A549 (cell line): Measurements from ENCODE around the gene NTRK3. TPM values are rescaled to one million over a fixed set of nuclear protein-coding genes. Genes with fewer than 3 reads are reported as not detected.

Experiments
- ATAC-seq, 2 experiments: fragments of 200-7000 bp in 1 of 2; fragments of >200 bp in 1 of 2; cut with Nextera tagmentation in 1 of 2; cut with Tn5 transposase in 1 of 2; 3 replicates each; pipeline versions ENCODE4 v1.8.0 to v1.9.1; 2018 to 2020; ENCODE audit warnings: mild to moderate bottlenecking in 1 of 2, moderate library complexity in 1 of 2
- CTCF ChIA-PET: fragments of 300-600 bp; sonication (Branson Sonifier 250); formaldehyde crosslinking; extraction: SDS; loops from one replicate; lab custom pipeline; 2021; ENCODE audit warnings: antibody characterized with exemption, inconsistent platforms; lab: Yijun Ruan, JAX
- POLR2A ChIA-PET: fragments of 350-600 bp; formaldehyde crosslinking; extraction: SDS; loops from one replicate; lab custom pipeline; 2021; ENCODE audit warnings: antibody characterized with exemption, inconsistent platforms; lab: Yijun Ruan, JAX
- DNase-seq, 2 experiments: peaks; one replicate each; pipeline versions ENCODE4 v3.0.0 to v3.0.0-alpha.2; 2011 to 2016; ENCODE audit warnings: low read depth in 1 of 2, low spot score in 1 of 2
- FAIRE-seq: peaks from 2 replicates; lab custom pipeline; 2011; peaks lifted over from hg19 to GRCh38; lab: Jason Lieb, UNC
- H3K27ac ChIP-seq, 2 experiments: fragments of >200 bp; sonication (Bioruptor Twin); formaldehyde crosslinking; 3 replicates each; pipeline ENCODE4 v1.5.1; 2016 to 2017
- H3K4me1 ChIP-seq: fragments of >200 bp; sonication (Bioruptor Twin); formaldehyde crosslinking; 3 replicates; pipeline ENCODE4 v1.6.1; 2016
- H3K4me2 ChIP-seq: fragments of >200 bp; sonication (Bioruptor Twin); formaldehyde crosslinking; 3 replicates; pipeline ENCODE4 v1.6.1; 2016
- H3K4me3 ChIP-seq: fragments of >200 bp; sonication (Bioruptor Twin); formaldehyde crosslinking; 3 replicates; pipeline ENCODE4 v1.5.1; 2016
- H3K9me3 ChIP-seq: fragments of >200 bp; sonication (Bioruptor Twin); formaldehyde crosslinking; 3 replicates; pipeline ENCODE4 v1.6.1; 2016
- CBX2 ChIP-seq: fragments of 200-600 bp; sonication (generic); IDR thresholded peaks from 2 replicates; pipeline ENCODE4 v1.6.1; 2016; ENCODE audit warnings: low read depth, mild to moderate bottlenecking, borderline replicate concordance
- CEBPB ChIP-seq, 2 experiments: fragments of >200 bp in 1 of 2; sonication (Bioruptor Twin) in 1 of 2; formaldehyde crosslinking in 1 of 2; IDR thresholded peaks; 2 replicates each; pipeline ENCODE4 v1.6.1; 2012 to 2016
- CHD2 ChIP-seq: fragments of 150-350 bp; IDR thresholded peaks from 2 replicates; pipeline ENCODE4 v1.6.1; 2014; ENCODE audit warnings: low read length; ENCODE audit not compliant: partially characterized antibody
- CHD4 ChIP-seq: fragments of 200-600 bp; sonication (generic); IDR thresholded peaks from 2 replicates; pipeline ENCODE4 v1.6.1; 2016; ENCODE audit warnings: antibody characterized with exemption, mild to moderate bottlenecking, borderline replicate concordance
- EHF ChIP-seq: fragments of 250-450 bp; sonication (Bioruptor Pico); IDR thresholded peaks from 2 replicates; pipeline ENCODE4 v1.5.0; 2020; ENCODE audit warnings: mild to moderate bottlenecking
- EP300 ChIP-seq, 2 experiments: fragments of >200 bp; sonication (Bioruptor Twin); formaldehyde crosslinking; IDR thresholded peaks; 2 replicates in 1 of 2; 3 replicates in 1 of 2; pipeline ENCODE4 v1.6.1; 2016 to 2017
- ESRRA ChIP-seq: fragments of 150-350 bp; IDR thresholded peaks from 2 replicates; pipeline ENCODE4 v1.6.1; 2014; ENCODE audit warnings: mild to moderate bottlenecking, low read length, borderline replicate concordance
- FOSB ChIP-seq: fragments of 250-450 bp; sonication (Bioruptor Pico); IDR thresholded peaks from 2 replicates; pipeline ENCODE4 v1.5.0; 2020; ENCODE audit warnings: mild to moderate bottlenecking, moderate library complexity
- FOSL2 ChIP-seq, 2 experiments: fragments of 450-650 bp in 1 of 2; fragments of >200 bp in 1 of 2; sonication (Bioruptor Twin) in 1 of 2; formaldehyde crosslinking; IDR thresholded peaks; 2 replicates each; pipeline versions ENCODE4 v1.5.0 to v1.6.1; 2016 to 2020; ENCODE audit warnings: mild to moderate bottlenecking in 1 of 2, moderate library complexity in 1 of 2
- FOXS1 ChIP-seq: fragments of 250-450 bp; sonication (Bioruptor Pico); IDR thresholded peaks from 2 replicates; pipeline ENCODE4 v1.5.0; 2020; ENCODE audit warnings: mild to moderate bottlenecking, moderate library complexity
- GATA3 ChIP-seq: IDR thresholded peaks from 2 replicates; pipeline ENCODE4 v1.6.1; 2012; ENCODE audit warnings: borderline replicate concordance
- HOXB5 ChIP-seq: fragments of 250-450 bp; sonication (Bioruptor Pico); IDR thresholded peaks from 2 replicates; pipeline ENCODE4 v1.5.0; 2020; ENCODE audit warnings: mild to moderate bottlenecking, moderate library complexity
- JUN ChIP-seq, 2 experiments: fragments of >200 bp; sonication (Bioruptor Twin); formaldehyde crosslinking; IDR thresholded peaks; 2 replicates in 1 of 2; 3 replicates in 1 of 2; pipeline ENCODE4 v1.6.1; 2016 to 2017
- JUNB ChIP-seq: fragments of >200 bp; sonication (Bioruptor Twin); formaldehyde crosslinking; IDR thresholded peaks from 2 replicates; pipeline ENCODE4 v1.6.1; 2016
- NFE2L2 ChIP-seq: fragments of 150-350 bp; conservative IDR thresholded peaks from 2 replicates; pipeline ENCODE4 v1.6.1; 2014; ENCODE audit warnings: low read length
- NPAS2 ChIP-seq: fragments of 250-450 bp; sonication (Bioruptor Pico); IDR thresholded peaks from 2 replicates; pipeline ENCODE4 v1.8.0; 2022; ENCODE audit warnings: mild to moderate bottlenecking, moderate library complexity, borderline replicate concordance
- SMC3 ChIP-seq: fragments of >200 bp; sonication (Bioruptor Twin); formaldehyde crosslinking; IDR thresholded peaks from 3 replicates; pipeline ENCODE4 v1.6.1; 2018; ENCODE audit warnings: inconsistent platforms
- TFCP2L1 ChIP-seq: fragments of 250-450 bp; sonication (Bioruptor Pico); IDR thresholded peaks from 2 replicates; pipeline ENCODE4 v1.5.0; 2021; ENCODE audit warnings: mild to moderate bottlenecking
- ZNF302 ChIP-seq: fragments of 250-450 bp; sonication (Bioruptor Pico); IDR thresholded peaks from 2 replicates; pipeline ENCODE4 v1.9.0; 2021; ENCODE audit warnings: inconsistent platforms, mild to moderate bottlenecking, moderate library complexity
- ZSCAN20 ChIP-seq: fragments of 250-450 bp; sonication (Bioruptor Pico); IDR thresholded peaks from 2 replicates; pipeline ENCODE4 v1.8.0; 2022; ENCODE audit warnings: mild to moderate bottlenecking, moderate library complexity
- WGBS: methylation state at CpG from one replicate; pipeline ENCODE4 v1.1.6; 2017; ENCODE audit errors: missing lambda C conversion rate; 5-methylcytosine and 5-hydroxymethylcytosine counted together
- polyA plus RNA-seq, 4 experiments: library from polyadenylated mRNA; depleted of rRNA in 3 of 4; stranded (reverse); fragments of >200 nt; fragmentation: RNase III in 1 of 4; extraction: RNeasy Plus Mini Kit Qiagen cat#74134 plus additional on column Dnase treatment in 1 of 4; gene quantifications; 2 replicates in 3 of 4; 3 replicates in 1 of 4; pipeline ENCODE4 v1.2.3, GENCODE V29; 2011 to 2017
- TF ChIP-seq, protein P1 (sequence below): fragments of 250-450 bp; sonication (Bioruptor Pico); IDR thresholded peaks from 2 replicates; pipeline ENCODE4 v1.5.0; 2020; ENCODE audit warnings: low read depth, mild to moderate bottlenecking, moderate library complexity
- TF ChIP-seq, protein P2 (sequence below): fragments of 150-350 bp; IDR thresholded peaks from 2 replicates; pipeline ENCODE4 v1.6.1; 2014; ENCODE audit warnings: low read depth, mild to moderate bottlenecking, low read length

The NTRK3 gene
- polyA plus RNA-seq, 2 of the 4 experiments (the other 2 are of a cell fraction), result 55.0 to 55.2 TPM

DNA sequence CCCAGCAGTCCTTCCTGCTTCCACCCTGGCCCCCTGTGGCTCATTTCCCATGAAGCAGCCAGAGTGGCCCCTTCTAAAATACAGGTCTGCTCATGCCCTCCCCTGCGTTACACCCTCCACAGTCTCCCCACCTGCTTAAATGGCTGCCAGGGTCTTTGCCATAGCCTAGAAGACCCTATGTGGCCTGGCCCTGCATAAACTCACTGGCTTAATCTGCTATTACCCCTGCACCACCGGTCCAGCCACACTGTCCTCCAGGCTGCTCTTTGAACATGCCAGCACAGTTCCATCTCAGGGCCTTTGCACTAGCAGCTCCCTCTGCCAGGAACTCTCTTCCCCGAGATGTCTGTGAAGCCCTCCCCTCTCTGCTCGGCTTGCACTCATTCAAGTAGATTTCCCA is 166.8 kb downstream of the NTRK3 start (continued):
- TF ChIP-seq, protein P1, sequence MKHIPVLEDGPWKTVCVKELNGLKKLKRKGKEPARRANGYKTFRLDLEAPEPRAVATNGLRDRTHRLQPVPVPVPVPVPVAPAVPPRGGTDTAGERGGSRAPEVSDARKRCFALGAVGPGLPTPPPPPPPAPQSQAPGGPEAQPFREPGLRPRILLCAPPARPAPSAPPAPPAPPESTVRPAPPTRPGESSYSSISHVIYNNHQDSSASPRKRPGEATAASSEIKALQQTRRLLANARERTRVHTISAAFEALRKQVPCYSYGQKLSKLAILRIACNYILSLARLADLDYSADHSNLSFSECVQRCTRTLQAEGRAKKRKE (CRISPR knock-in tag), result no peak
- no peak for TF ChIP-seq ZSCAN20 (CRISPR knock-in tag)
- TF ChIP-seq, protein P2, sequence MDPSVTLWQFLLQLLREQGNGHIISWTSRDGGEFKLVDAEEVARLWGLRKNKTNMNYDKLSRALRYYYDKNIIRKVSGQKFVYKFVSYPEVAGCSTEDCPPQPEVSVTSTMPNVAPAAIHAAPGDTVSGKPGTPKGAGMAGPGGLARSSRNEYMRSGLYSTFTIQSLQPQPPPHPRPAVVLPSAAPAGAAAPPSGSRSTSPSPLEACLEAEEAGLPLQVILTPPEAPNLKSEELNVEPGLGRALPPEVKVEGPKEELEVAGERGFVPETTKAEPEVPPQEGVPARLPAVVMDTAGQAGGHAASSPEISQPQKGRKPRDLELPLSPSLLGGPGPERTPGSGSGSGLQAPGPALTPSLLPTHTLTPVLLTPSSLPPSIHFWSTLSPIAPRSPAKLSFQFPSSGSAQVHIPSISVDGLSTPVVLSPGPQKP, result no peak
- TF ChIP-seq, all 56 proteins: peak for 0

DNA sequence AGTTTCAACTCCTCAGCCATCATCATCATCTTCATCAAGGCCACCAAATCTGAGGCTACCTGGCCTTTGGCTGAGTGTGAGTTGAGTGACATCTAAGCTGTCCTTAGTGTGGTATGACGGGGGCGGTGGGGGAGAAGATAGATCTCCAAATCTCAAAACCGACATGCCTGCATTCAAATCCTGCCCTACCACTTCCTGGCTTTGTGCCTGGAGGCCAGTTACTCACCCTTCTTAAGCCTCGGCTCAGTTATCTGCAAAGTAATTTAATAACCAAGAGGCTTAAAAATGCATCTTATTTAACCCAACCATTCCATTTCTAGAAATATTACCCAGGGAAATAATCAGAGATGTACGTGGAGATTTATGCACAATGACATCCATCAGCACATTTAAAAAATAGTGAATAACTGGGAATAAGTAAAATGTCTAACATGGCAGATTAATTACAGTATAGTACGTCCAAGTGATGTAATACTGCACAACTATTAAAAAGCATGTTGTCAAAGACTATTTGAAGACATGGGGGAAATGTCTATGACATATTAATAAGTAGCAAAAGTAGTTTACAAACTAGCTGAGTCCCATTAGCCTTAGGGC is 167.4 kb downstream of the NTRK3 start:
- Histone ChIP-seq H3K4me3 (no peak overlapping the region), H3K9me3 (no peaks in the 10 kb centered on the region), H3K4me2 (no peak overlapping the region; the same call in 2 of the 3 replicates), H3K4me1 (peaks cover 23% of the 10 kb centered on the region), H3K27ac (no peak overlapping the region)
- TF ChIP-seq GATA3 (no peak), JUN (IDR thresholded peaks at IDR 0.05) (no peak), JUNB (no peak), SMC3 (no peak), ZNF302 (CRISPR knock-in tag) (no peak), TFCP2L1 (no peak), CHD2 (no peak), ESRRA (no peak), HOXB5 (no peak), CHD4 (no peak), FOSL2 (IDR thresholded peaks at IDR 0.05) (no peak), FOSL2 (CRISPR knock-in tag; IDR thresholded peaks at IDR 0.05) (no peak), FOSB (CRISPR knock-in tag) (no peak), EP300 (IDR thresholded peaks at IDR 0.05) (no peak), EHF (CRISPR knock-in tag) (no peak), FOXS1 (CRISPR knock-in tag) (no peak), NFE2L2 (no peak), CBX2 (no peak), NPAS2 (CRISPR knock-in tag) (no peak), CEBPB (IDR thresholded peaks at IDR 0.05) (no peak)
- TF ChIP-seq, protein P2, result no peak
- POLR2A ChIA-PET, result no interaction called here
- FAIRE-seq (no peak), DNase-seq (no peak), ATAC-seq (no peak)
- CTCF ChIA-PET, result interaction anchor here (0.8 to 1.0 kb wide), 2 partner anchors 22 to 416 kb away, joined by 3 read pairs; no protein-coding TSS in a partner anchor
- 27% methylated on average over 6 of the region's 6 CpGs for whole genome bisulfite sequencing
